ENCODE measurements around the gene AHNAK. TPM values are rescaled to one million over a fixed set of nuclear protein-coding genes. Genes with fewer than 3 reads are reported as not detected.
A peak's percentile ranks its signal among the peaks of the same experiment; 100 is the strongest.

The AHNAK gene
- polyA plus RNA-seq, 2 of the 4 experiments (the other 2 are of a cell fraction): 43.3 to 82.0 TPM

DNA sequence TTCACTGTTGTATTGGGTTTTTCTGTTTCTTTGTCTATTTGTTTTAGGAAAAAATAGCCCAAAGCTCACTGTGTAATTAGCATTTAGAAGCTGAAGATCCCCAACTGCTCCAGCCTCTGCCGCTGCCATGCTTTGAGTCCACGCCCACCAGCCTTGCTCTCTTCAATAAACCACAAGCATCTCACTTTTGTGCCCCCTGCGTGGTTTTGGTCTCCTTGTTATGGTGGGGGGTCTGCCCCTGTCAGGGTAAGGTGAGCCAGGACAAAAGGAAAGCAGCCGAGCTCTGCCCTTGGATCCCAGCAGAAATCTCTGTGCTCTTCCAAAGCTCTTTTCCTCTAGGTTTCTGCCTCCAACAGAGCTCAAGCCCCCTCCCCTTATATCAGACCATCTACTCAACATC lies 123.6 kb downstream of the AHNAK start:
- ChIA-PET CTCF (interaction anchor here (1.3 to 13.0 kb wide), 9 partner anchors 14 to 133 kb away, joined by 3 to 322 read pairs (median 23); no protein-coding TSS in a partner anchor), POLR2A (no interaction called here)
- DNase-seq (ENCODE audit: low read depth in 1 of 2, low spot score in 1 of 2): no peak
- Histone ChIP-seq H3K4me3 (no peak overlapping the region), H3K4me1 (peaks cover 24% of the 10 kb centered on the region), H3K4me2 (no peak overlapping the region), H3K9me3 (no peaks in the 10 kb centered on the region), H3K27ac (peak overlapping the region in 1 of 2 experiments; percentile 13; a peak in 1 of 6 replicates)
- no peak for FAIRE-seq
- 78% methylated on average over 4 of the region's 4 CpGs for WGBS (ENCODE audit: missing lambda C conversion rate)
- TF ChIP-seq, protein P1, sequence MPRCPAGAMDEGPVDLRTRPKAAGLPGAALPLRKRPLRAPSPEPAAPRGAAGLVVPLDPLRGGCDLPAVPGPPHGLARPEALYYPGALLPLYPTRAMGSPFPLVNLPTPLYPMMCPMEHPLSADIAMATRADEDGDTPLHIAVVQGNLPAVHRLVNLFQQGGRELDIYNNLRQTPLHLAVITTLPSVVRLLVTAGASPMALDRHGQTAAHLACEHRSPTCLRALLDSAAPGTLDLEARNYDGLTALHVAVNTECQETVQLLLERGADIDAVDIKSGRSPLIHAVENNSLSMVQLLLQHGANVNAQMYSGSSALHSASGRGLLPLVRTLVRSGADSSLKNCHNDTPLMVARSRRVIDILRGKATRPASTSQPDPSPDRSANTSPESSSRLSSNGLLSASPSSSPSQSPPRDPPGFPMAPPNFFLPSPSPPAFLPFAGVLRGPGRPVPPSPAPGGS (IDR thresholded peaks at IDR 0.05): no peak
- TF ChIP-seq CBX8 (IDR thresholded peaks at IDR 0.05): no peak
- TF ChIP-seq EHMT2 (IDR thresholded peaks at IDR 0.05; ENCODE audit: low read depth): no peak
- no peak for ATAC-seq

DNA sequence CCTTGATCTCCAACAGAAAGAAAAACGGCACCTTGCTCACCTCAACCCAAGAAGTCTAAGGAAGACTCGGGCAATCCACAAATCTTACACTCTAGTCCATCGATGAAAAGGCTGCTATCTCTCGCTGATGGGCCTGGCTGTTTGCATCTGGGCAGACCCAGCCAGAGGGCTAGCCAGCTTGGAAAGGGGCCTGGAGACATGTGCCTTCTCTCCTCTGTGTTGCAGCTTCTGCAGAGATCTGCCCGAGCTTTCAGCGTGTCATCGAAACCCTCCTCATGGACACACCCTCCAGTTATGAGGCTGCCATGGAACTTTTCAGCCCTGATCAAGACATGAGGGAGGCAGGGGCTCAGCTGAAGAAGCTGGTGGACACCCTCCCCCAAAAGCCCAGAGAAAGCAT lies 124.6 kb downstream of the AHNAK start:
- Histone ChIP-seq H3K4me3 (no peak overlapping the region), H3K9me3 (no peaks in the 10 kb centered on the region), H3K4me1 (peaks cover 14% of the 10 kb centered on the region), H3K27ac (no peak overlapping the region), H3K4me2 (no peak overlapping the region)
- ChIA-PET CTCF (interaction anchor here (0.7 to 13.0 kb wide), 8 partner anchors 11 to 134 kb away, joined by 3 to 322 read pairs (median 6); no protein-coding TSS in a partner anchor), POLR2A (no interaction called here)
- TF ChIP-seq ZC3H11A (IDR thresholded peaks at IDR 0.05) (no peak), RCOR1 (IDR thresholded peaks at IDR 0.05; ENCODE audit: low read depth, low read length) (no peak), POLR2AphosphoS2 (conservative IDR thresholded peaks at IDR 0.05; ENCODE audit: low read length) (no peak), RAD21 (conservative IDR thresholded peaks at IDR 0.05 in 1 of 2, IDR thresholded peaks at IDR 0.05 in 1 of 2) (no peak), HDAC2 (IDR thresholded peaks at IDR 0.05) (no peak), FOSB (CRISPR knock-in tag; IDR thresholded peaks at IDR 0.05) (no peak), MAZ (IDR thresholded peaks at IDR 0.05; ENCODE audit: borderline replicate concordance, low read depth, low read length) (no peak), ATOH8 (CRISPR knock-in tag; IDR thresholded peaks at IDR 0.05; ENCODE audit: low read depth) (no peak), FOSL2 (IDR thresholded peaks at IDR 0.05) (no peak), FOSL2 (CRISPR knock-in tag; IDR thresholded peaks at IDR 0.05) (no peak), MAFK (IDR thresholded peaks at IDR 0.05; ENCODE audit: partially characterized antibody) (no peak), HOXB13 (CRISPR knock-in tag; IDR thresholded peaks at IDR 0.05; ENCODE audit: low read depth) (no peak), PBX3 (IDR thresholded peaks at IDR 0.05) (no peak), CHD2 (IDR thresholded peaks at IDR 0.05; ENCODE audit: low read length, partially characterized antibody) (no peak), HOXA7 (CRISPR knock-in tag; IDR thresholded peaks at IDR 0.05) (no peak), NR3C1 (IDR thresholded peaks at IDR 0.05) (no peak)
- TF ChIP-seq, protein P1 (IDR thresholded peaks at IDR 0.05): no peak
- ATAC-seq (no peak), FAIRE-seq (no peak), DNase-seq (ENCODE audit: low read depth in 1 of 2, low spot score in 1 of 2) (no peak)
- WGBS (ENCODE audit: missing lambda C conversion rate): 85% methylated on average over 7 of the region's 7 CpGs

- Histone ChIP-seq H3K4me1 (peaks cover 4% of the 10 kb centered on the region; the same call in 1 of the 3 replicates), H3K9me3 (no peaks in the 10 kb centered on the region), H3K27ac (no peak overlapping the region), H3K4me2 (no peak overlapping the region), H3K4me3 (no peak overlapping the region)
- ChIA-PET POLR2A (no interaction called here), CTCF (interaction anchor here (0.7 to 13.0 kb wide), 9 partner anchors 8 to 193 kb away, joined by 3 to 322 read pairs (median 4); partner anchors contain the start of gene ROM1)
- 86% methylated on average over 3 of the region's 3 CpGs for whole genome bisulfite sequencing (ENCODE audit: missing lambda C conversion rate)
- FAIRE-seq (no peak), ATAC-seq (no peak), DNase-seq (ENCODE audit: low read depth in 1 of 2, low spot score in 1 of 2) (no peak)
- no peak for TF ChIP-seq ZFP36 (IDR thresholded peaks at IDR 0.05; ENCODE audit: borderline replicate concordance, partially characterized antibody)
- TF ChIP-seq, protein P1 (IDR thresholded peaks at IDR 0.05): no peak
- TF ChIP-seq MAZ (IDR thresholded peaks at IDR 0.05; ENCODE audit: borderline replicate concordance, low read depth, low read length): no peak
- no peak for TF ChIP-seq FOXS1 (CRISPR knock-in tag; IDR thresholded peaks at IDR 0.05)
- no peak for TF ChIP-seq HOXB13 (CRISPR knock-in tag; IDR thresholded peaks at IDR 0.05; ENCODE audit: low read depth)
- TF ChIP-seq FOSL2 (IDR thresholded peaks at IDR 0.05): no peak
- TF ChIP-seq FOSL2 (CRISPR knock-in tag; IDR thresholded peaks at IDR 0.05): no peak
- TF ChIP-seq RFX5 (IDR thresholded peaks at IDR 0.05): no peak
- TF ChIP-seq, protein P2, sequence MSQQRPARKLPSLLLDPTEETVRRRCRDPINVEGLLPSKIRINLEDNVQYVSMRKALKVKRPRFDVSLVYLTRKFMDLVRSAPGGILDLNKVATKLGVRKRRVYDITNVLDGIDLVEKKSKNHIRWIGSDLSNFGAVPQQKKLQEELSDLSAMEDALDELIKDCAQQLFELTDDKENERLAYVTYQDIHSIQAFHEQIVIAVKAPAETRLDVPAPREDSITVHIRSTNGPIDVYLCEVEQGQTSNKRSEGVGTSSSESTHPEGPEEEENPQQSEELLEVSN (IDR thresholded peaks at IDR 0.05; ENCODE audit: borderline replicate concordance, low read depth): no peak
These were observed 125.7 kb downstream of the AHNAK start for GRCh38 chr11:62420882-62421281.

Measured in A549 (cell line).